Stimulated activated naive B cell treated with anti-CD40 and anti-IgM and Interleukin-4, amounts not matched to agents 10 μg/mL and 1 μg/mL and 100 μg/mL, for 72 hours (primary cell): ENCODE results near the gene HSD17B4.
"Not testable (repeated sequence)": the region's sequence is repeated elsewhere in the genome, so short reads cannot be mapped to it uniquely, and the experiment has no call there.

Experiments
- ATAC-seq, 2 donors: fragments of 150-1000 bp; cut with Tn5 transposase; replicated peaks; 2 replicates each; pipeline ENCODE4 v1.10.0; 2021; ENCODE audit warnings: moderate library complexity in 1 of 2
- DNase-seq: peaks from one replicate; pipeline ENCODE4 v3.0.0; 2021
- H3K27ac Mint-ChIP-seq: one replicate; pipeline ENCODE4 v1.8.0; 2022; ENCODE audit warnings: mild to moderate bottlenecking, mixed read lengths
- H3K27me3 Mint-ChIP-seq, 2 donors: one replicate each; pipeline ENCODE4 v1.8.0; 2022; ENCODE audit warnings: mixed read lengths in 2 of 2
- H3K36me3 Mint-ChIP-seq, 2 donors: one replicate each; pipeline ENCODE4 v1.8.0; 2022; ENCODE audit warnings: mixed read lengths in 2 of 2, mild to moderate bottlenecking in 1 of 2
- H3K4me1 Mint-ChIP-seq, 2 donors: one replicate each; pipeline ENCODE4 v1.8.0; 2022; ENCODE audit warnings: mixed read lengths in 2 of 2, mild to moderate bottlenecking in 1 of 2
- H3K4me3 Mint-ChIP-seq, 2 donors: one replicate each; pipeline ENCODE4 v1.8.0; 2022; ENCODE audit warnings: mild to moderate bottlenecking in 2 of 2, mixed read lengths in 2 of 2, moderate library complexity in 1 of 2
- H3K9me3 Mint-ChIP-seq, 2 donors: one replicate each; pipeline ENCODE4 v1.8.0; 2022; ENCODE audit warnings: mixed read lengths in 2 of 2, mild to moderate bottlenecking in 1 of 2

HSD17B4 gene

GRCh38 chr5:119478781-119479180, 26.5 kb downstream of the HSD17B4 start:
- Mint-ChIP-seq H3K27ac (no peak overlapping the region), H3K4me3 (no peak overlapping the region), H3K9me3 (no peaks in the 10 kb centered on the region), H3K4me1 (peaks cover 0 to 4% of the 10 kb centered on the region in 2 donors), H3K36me3 (peaks cover 32 to 47% of the 10 kb centered on the region in 2 donors), H3K27me3 (no peaks in the 10 kb centered on the region)
- DNase-seq (no peak), ATAC-seq (no peak)

GRCh38 chr5:119480629-119481028, 28.3 kb downstream of the HSD17B4 start:
- H3K9me3 Mint-ChIP-seq, H3K4me3 Mint-ChIP-seq, DNase-seq, H3K27ac Mint-ChIP-seq, ATAC-seq, H3K4me1 Mint-ChIP-seq, H3K27me3 Mint-ChIP-seq: not testable (repeated sequence)
- peaks cover 34 to 48% of the 10 kb centered on the region in 2 donors for H3K36me3 Mint-ChIP-seq

DNA sequence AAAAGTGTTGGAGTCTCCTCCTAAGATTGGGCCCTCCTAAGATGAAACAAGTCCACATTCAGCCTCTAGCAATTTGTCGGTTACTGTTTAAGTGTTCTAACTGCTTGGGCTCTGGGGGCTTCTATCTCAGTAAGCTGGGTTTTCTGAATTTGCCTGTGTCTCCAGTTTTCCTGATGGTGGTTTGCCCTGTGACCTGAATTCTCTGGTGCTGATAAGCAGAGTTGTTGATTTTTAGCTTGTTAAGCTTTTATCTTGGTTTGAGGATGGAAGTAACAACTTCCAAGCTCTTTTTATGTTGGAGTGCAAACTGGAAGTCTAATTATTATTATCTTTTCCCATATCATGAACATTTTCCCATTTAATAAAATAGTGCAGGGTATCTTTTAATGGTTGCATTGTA, 30.9 kb downstream of the HSD17B4 start:
- H3K4me3 Mint-ChIP-seq, result no peak overlapping the region
- ATAC-seq, result no peak
- H3K9me3 Mint-ChIP-seq, result no peaks in the 10 kb centered on the region
- peaks cover 34 to 46% of the 10 kb centered on the region in 2 donors for H3K36me3 Mint-ChIP-seq
- H3K27me3 Mint-ChIP-seq, result no peaks in the 10 kb centered on the region
- DNase-seq, result no peak
- H3K4me1 Mint-ChIP-seq, result peaks cover 0 to 3% of the 10 kb centered on the region in 2 donors
- no peak overlapping the region for H3K27ac Mint-ChIP-seq

GRCh38 chr5:119484884-119485283, 32.6 kb downstream of the HSD17B4 start:
- Mint-ChIP-seq H3K4me3 (no peak overlapping the region), H3K36me3 (peaks cover 27 to 41% of the 10 kb centered on the region in 2 donors), H3K9me3 (no peaks in the 10 kb centered on the region), H3K27me3 (no peaks in the 10 kb centered on the region), H3K4me1 (peaks cover 0 to 3% of the 10 kb centered on the region in 2 donors), H3K27ac (no peak overlapping the region)
- no peak for DNase-seq
- no peak for ATAC-seq

DNA sequence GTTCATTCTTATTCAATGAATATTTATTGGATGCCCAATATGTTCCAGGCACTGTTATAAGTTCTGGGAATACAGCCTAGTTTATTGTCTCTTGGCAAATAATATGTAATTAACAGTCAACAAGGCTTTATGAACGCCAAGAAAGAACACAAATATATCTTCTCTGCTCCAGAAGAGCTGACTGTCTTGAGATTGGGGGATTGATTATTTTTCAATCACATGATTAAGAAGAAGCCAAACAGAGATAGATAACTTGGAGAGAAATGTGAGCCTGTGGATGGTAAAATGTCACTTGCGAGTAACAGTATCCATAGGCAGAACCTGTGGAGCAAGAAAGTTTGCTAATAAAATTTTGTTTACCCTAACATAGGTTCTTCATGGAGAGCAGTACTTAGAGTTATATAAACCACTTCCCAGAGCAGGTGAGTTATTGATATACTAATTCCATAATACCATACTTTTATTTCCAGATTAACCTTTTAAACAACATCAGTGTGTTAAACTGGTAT, 49.4 kb downstream of the HSD17B4 start:
- H3K4me3 Mint-ChIP-seq, result no peak overlapping the region

GRCh38 chr5:119503939-119504338, 51.6 kb downstream of the HSD17B4 start:
- not testable (repeated sequence) for H3K4me1 Mint-ChIP-seq, H3K27me3 Mint-ChIP-seq, H3K27ac Mint-ChIP-seq, H3K4me3 Mint-ChIP-seq, ATAC-seq, DNase-seq
- Mint-ChIP-seq H3K36me3 (peaks cover 46 to 60% of the 10 kb centered on the region in 2 donors), H3K9me3 (peaks cover 9 to 12% of the 10 kb centered on the region in 2 donors)

More for the DNA sequence above, 49.4 kb downstream of the HSD17B4 start:
- Mint-ChIP-seq H3K36me3 (peaks cover 42 to 52% of the 10 kb centered on the region in 2 donors), H3K27ac (no peak overlapping the region), H3K9me3 (peaks cover 9 to 12% of the 10 kb centered on the region in 2 donors), H3K4me1 (peaks cover 0 to 2% of the 10 kb centered on the region in 2 donors), H3K27me3 (no peaks in the 10 kb centered on the region)
- no peak for ATAC-seq
- no peak for DNase-seq

- peaks cover 54 to 64% of the 10 kb centered on the region in 2 donors for H3K36me3 Mint-ChIP-seq
- no peak for DNase-seq
- H3K4me1 Mint-ChIP-seq, result no peaks in the 10 kb centered on the region
- no peaks in the 10 kb centered on the region for H3K27me3 Mint-ChIP-seq
- no peak overlapping the region for H3K27ac Mint-ChIP-seq
- ATAC-seq, result no peak
- H3K9me3 Mint-ChIP-seq, result peaks cover 6 to 12% of the 10 kb centered on the region in 2 donors
- no peak overlapping the region for H3K4me3 Mint-ChIP-seq
Observed at GRCh38 chr5:119512277-119512676, 60.0 kb downstream of the HSD17B4 start.

DNA sequence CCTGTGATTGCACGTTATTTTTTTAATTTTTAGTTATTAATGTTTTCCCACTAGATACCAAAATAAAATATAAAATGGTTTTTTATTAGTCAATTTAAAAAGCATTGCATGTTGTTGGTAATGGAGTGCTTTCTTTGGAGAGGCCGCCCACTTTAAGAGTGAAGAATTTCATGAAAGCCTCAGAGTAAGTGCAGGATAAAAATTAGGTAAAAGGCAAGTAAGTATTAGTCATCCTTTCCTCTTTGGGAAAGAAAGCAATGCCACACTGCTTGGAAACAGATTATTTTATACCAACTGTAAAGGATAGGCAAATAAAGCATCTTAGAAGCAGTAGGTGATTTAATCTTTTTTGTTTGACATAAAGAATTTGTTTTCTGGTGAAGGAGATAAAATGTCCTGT, 62.9 kb downstream of the HSD17B4 start:
- Mint-ChIP-seq H3K4me3 (no peak overlapping the region), H3K36me3 (peaks cover 45 to 61% of the 10 kb centered on the region in 2 donors), H3K27ac (no peak overlapping the region), H3K4me1 (no peaks in the 10 kb centered on the region), H3K9me3 (peaks cover 6 to 12% of the 10 kb centered on the region in 2 donors), H3K27me3 (no peaks in the 10 kb centered on the region)
- no peak for DNase-seq
- no peak for ATAC-seq

DNA sequence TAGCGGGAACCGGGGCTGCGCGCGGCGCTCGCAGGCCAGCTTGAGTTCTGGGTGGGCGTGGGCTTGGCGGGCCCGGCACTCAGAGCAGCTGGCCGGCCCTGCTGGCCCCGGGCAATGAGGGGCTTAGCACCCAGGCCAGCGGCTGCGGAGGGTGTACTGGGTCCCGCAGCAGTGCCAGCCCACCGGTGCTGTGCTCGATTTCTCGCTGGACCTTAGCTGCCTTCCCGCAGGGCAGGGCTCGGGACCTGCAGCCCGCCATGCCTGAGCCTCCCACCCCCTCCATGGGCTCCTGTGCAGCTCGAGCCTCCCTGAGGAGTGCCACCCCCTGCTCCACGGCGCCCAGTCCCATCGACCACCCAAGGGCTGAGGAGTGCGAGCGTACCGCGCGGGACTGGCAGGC, 64.8 kb downstream of the HSD17B4 start:
- not testable (repeated sequence) for H3K27ac Mint-ChIP-seq, H3K4me3 Mint-ChIP-seq, ATAC-seq, H3K9me3 Mint-ChIP-seq, H3K27me3 Mint-ChIP-seq, DNase-seq, H3K4me1 Mint-ChIP-seq
- H3K36me3 Mint-ChIP-seq, result peaks cover 41 to 62% of the 10 kb centered on the region in 2 donors

GRCh38 chr5:119521232-119521631, 68.9 kb downstream of the HSD17B4 start:
- Mint-ChIP-seq H3K36me3 (peaks cover 27 to 50% of the 10 kb centered on the region in 2 donors), H3K4me1 (peaks cover 2 to 8% of the 10 kb centered on the region in 2 donors), H3K4me3 (no peak overlapping the region), H3K9me3 (peaks cover 0 to 9% of the 10 kb centered on the region in 2 donors), H3K27ac (no peak overlapping the region), H3K27me3 (no peaks in the 10 kb centered on the region)
- DNase-seq (no peak), ATAC-seq (no peak)

DNA sequence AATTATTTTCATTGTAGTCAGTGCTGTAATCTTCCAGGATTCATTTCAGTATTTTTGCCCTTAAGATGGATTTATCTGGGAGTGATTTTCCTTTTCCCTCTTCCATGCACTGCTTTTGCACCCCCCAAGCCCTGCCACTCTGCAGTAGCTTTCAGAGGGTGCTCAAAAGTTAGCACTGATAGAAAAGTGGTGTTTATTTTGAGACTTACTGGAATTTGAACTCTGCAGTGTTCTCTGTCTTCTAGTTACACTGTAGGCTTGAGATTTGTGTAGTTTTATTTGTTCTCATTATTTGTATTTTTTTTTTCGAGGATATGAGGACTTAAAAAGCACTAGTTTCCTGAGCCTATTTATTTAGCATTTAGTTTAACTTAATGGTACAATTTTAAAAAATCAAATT, 70.5 kb downstream of the HSD17B4 start:
- peaks cover 0 to 6% of the 10 kb centered on the region in 2 donors for H3K9me3 Mint-ChIP-seq
- DNase-seq, result no peak

GRCh38 chr5:119524485-119524884, 72.2 kb downstream of the HSD17B4 start:
- Mint-ChIP-seq H3K4me1 (peaks cover 2 to 8% of the 10 kb centered on the region in 2 donors), H3K27me3 (no peaks in the 10 kb centered on the region), H3K9me3 (peaks cover 0 to 6% of the 10 kb centered on the region in 2 donors), H3K27ac (no peak overlapping the region), H3K36me3 (peaks cover 23 to 40% of the 10 kb centered on the region in 2 donors), H3K4me3 (no peak overlapping the region)
- DNase-seq (no peak), ATAC-seq (no peak)

More for the DNA sequence above, 70.5 kb downstream of the HSD17B4 start:
- Mint-ChIP-seq H3K4me1 (peaks cover 2 to 8% of the 10 kb centered on the region in 2 donors), H3K36me3 (peaks cover 23 to 42% of the 10 kb centered on the region in 2 donors), H3K4me3 (no peak overlapping the region), H3K27ac (no peak overlapping the region), H3K27me3 (no peaks in the 10 kb centered on the region)
- no peak for ATAC-seq

DNA sequence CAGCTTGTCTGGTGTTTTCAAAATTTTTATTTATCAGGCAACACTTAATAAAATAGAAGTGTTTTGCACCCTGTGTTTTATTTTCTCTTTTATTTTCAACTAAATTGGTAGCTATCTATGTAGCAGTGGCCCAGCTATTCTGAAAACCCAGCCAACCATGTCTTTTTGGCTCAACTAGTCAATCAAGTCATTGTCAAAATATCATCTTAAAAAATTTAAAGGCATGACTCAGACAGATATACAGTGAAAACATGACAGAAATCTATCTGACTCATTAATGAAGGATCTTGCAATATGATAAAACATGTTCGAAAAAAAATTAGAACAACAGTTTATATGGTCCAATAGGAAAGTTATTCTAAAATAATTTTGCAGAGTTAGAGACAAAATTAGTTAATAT, 75.1 kb downstream of the HSD17B4 start:
- Mint-ChIP-seq H3K4me1 (peaks cover 2 to 8% of the 10 kb centered on the region in 2 donors), H3K27me3 (no peaks in the 10 kb centered on the region), H3K36me3 (peaks cover 10 to 25% of the 10 kb centered on the region in 2 donors), H3K9me3 (no peaks in the 10 kb centered on the region), H3K4me3 (no peak overlapping the region), H3K27ac (no peak overlapping the region)
- DNase-seq (no peak), ATAC-seq (no peak)

GRCh38 chr5:119529811-119530210, 77.5 kb downstream of the HSD17B4 start:
- DNase-seq, result no peak
- H3K36me3 Mint-ChIP-seq, result peaks cover 13 to 29% of the 10 kb centered on the region in 2 donors
- peaks cover 2 to 8% of the 10 kb centered on the region in 2 donors for H3K4me1 Mint-ChIP-seq
- no peak for ATAC-seq
- no peaks in the 10 kb centered on the region for H3K9me3 Mint-ChIP-seq
- H3K4me3 Mint-ChIP-seq, result no peak overlapping the region
- no peak overlapping the region for H3K27ac Mint-ChIP-seq
- H3K27me3 Mint-ChIP-seq, result no peaks in the 10 kb centered on the region

DNA sequence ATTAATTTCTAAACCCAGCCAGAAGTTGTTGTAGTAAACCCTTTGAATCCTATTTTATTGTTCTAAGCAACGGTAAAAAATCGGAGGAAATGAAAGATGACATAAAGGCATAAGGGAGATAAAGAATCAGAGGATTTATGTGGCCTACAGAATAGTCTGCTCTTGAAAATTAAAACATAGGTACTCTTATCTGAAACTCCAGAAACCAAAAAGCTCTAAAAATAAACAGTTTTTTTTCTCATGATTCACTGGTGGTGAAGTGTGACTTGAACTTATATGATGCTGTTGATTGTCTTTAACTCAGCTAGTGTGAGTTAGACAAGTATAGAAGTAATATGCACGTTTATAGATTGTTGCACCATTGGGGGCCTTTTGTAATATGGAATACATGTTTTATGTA, 80.3 kb downstream of the HSD17B4 start:
- no peak overlapping the region for H3K27ac Mint-ChIP-seq
- no peak overlapping the region for H3K4me3 Mint-ChIP-seq
- H3K9me3 Mint-ChIP-seq, result no peaks in the 10 kb centered on the region
- H3K36me3 Mint-ChIP-seq, result peaks cover 19 to 28% of the 10 kb centered on the region in 2 donors
- H3K4me1 Mint-ChIP-seq, result peaks cover 3 to 4% of the 10 kb centered on the region in 2 donors
- no peaks in the 10 kb centered on the region for H3K27me3 Mint-ChIP-seq
- DNase-seq (no peak), ATAC-seq (no peak)
